GM12878 (cell line): ENCODE measurements around the gene PARP1. TPM values are rescaled to one million over a fixed set of nuclear protein-coding genes. Genes with fewer than 3 reads are reported as not detected.

Source experiments
- ATAC-seq: fragments of 200-7000 bp; cut with Tn5 transposase; 3 replicates; pipeline ENCODE4 v1.9.1; 2020; ENCODE audit warnings: mild to moderate bottlenecking, moderate library complexity
- BruUV-seq: library from RNA; stranded (reverse); fragments of 400-500 nt; replicated peaks from 2 replicates; lab custom pipeline; 2021; lab: Mats Ljungman, UMichigan
- CTCF ChIA-PET: fragments of 300-600 bp; sonication (Branson Sonifier 250); formaldehyde crosslinking; extraction: SDS; loops from one replicate; lab custom pipeline; 2021; ENCODE audit warnings: inconsistent platforms; lab: Yijun Ruan, JAX
- POLR2A ChIA-PET: fragments of 350-600 bp; formaldehyde crosslinking; extraction: SDS; loops from one replicate; lab custom pipeline; 2021; ENCODE audit warnings: inconsistent platforms; lab: Charles Lee
- RAD21 ChIA-PET: fragments of 300-600 bp; sonication (Branson Sonifier 250); formaldehyde crosslinking; loops from one replicate; lab custom pipeline; 2023; ENCODE audit warnings: antibody characterized with exemption; ENCODE audit not compliant: unreplicated experiment; lab: Charles Lee
- SMC1A ChIA-PET: fragments of 300-600 bp; sonication (Branson Sonifier 250); formaldehyde crosslinking; loops from one replicate; lab custom pipeline; 2023; ENCODE audit not compliant: unreplicated experiment, uncharacterized antibody; lab: Charles Lee
- DNase-seq: peaks from one replicate; pipeline ENCODE4 v3.0.0-alpha.2; 2011; ENCODE audit warnings: low read depth, low spot score
- FAIRE-seq: peaks from 3 replicates; lab custom pipeline; 2011; peaks lifted over from hg19 to GRCh38; lab: Jason Lieb, UNC
- H2AFZ ChIP-seq: 2 replicates; pipeline ENCODE4 v1.6.0; 2011; ENCODE audit warnings: low read depth, low read length, control low read depth; ENCODE audit not compliant: control insufficient read depth
- H3K27ac ChIP-seq: 2 replicates; pipeline ENCODE4 v1.5.1; 2011; ENCODE audit warnings: control low read depth; ENCODE audit not compliant: control insufficient read depth, insufficient read depth
- H3K27me3 ChIP-seq, 2 experiments: replicated peaks in 1 of 2; 2 replicates each; pipeline versions ENCODE4 v1.6.0 to v1.6.1; 2011; ENCODE audit warnings: low read length in 1 of 2; ENCODE audit not compliant: control insufficient read depth in 2 of 2, insufficient read depth in 2 of 2
- H3K36me3 ChIP-seq, 2 experiments: 2 replicates each; pipeline ENCODE4 v1.5.1; 2011; ENCODE audit warnings: low read length in 1 of 2; ENCODE audit not compliant: control insufficient read depth in 2 of 2, insufficient read depth in 2 of 2
- H3K4me1 ChIP-seq: 2 replicates; pipeline ENCODE4 v1.6.1; 2011; ENCODE audit warnings: mild to moderate bottlenecking, low read length, moderate library complexity, mixed read lengths; ENCODE audit not compliant: control insufficient read depth, insufficient read depth
- H3K4me2 ChIP-seq: 2 replicates; pipeline ENCODE4 v1.6.0; 2011; ENCODE audit warnings: control low read depth; ENCODE audit not compliant: control insufficient read depth, insufficient read depth
- H3K4me3 ChIP-seq: fragments of 200-600 bp; sonication (generic); 2 replicates; pipeline ENCODE4 v1.5.1; 2016
- H3K79me2 ChIP-seq: 2 replicates; pipeline ENCODE4 v1.6.0; 2011; ENCODE audit warnings: low read length; ENCODE audit not compliant: control insufficient read depth, insufficient read depth
- H3K9ac ChIP-seq: 2 replicates; pipeline ENCODE4 v1.8.0; 2011; ENCODE audit warnings: low read length, control low read depth, mixed read lengths; ENCODE audit not compliant: control insufficient read depth, insufficient read depth
- H3K9me3 ChIP-seq: replicated peaks from 3 replicates; pipeline ENCODE4 v1.5.1; 2011; ENCODE audit warnings: mild to moderate bottlenecking, low read length; ENCODE audit not compliant: control insufficient read depth, insufficient read depth
- H4K20me1 ChIP-seq: 2 replicates; pipeline ENCODE4 v1.6.0; 2011; ENCODE audit not compliant: control insufficient read depth, insufficient read depth
- CEBPB ChIP-seq, 2 experiments: fragments of 150-350 bp in 1 of 2; IDR thresholded peaks; 2 replicates each; pipeline ENCODE4 v1.6.1; 2012 to 2014; ENCODE audit warnings: low read depth in 2 of 2, low read length in 2 of 2, borderline replicate concordance in 1 of 2, inconsistent platforms in 1 of 2
- CHD4 ChIP-seq: fragments of 200-600 bp; sonication (generic); IDR thresholded peaks from 2 replicates; pipeline ENCODE4 v1.6.1; 2016; ENCODE audit warnings: mild to moderate bottlenecking
- CTCF ChIP-seq, 3 experiments: IDR thresholded peaks in 2 of 3; conservative IDR thresholded peaks in 1 of 3; 2 replicates each; pipeline ENCODE4 v1.5.1; 2011; ENCODE audit warnings: low read depth in 3 of 3, low read length in 3 of 3, mild to moderate bottlenecking in 3 of 3, control low read depth in 2 of 3, moderate library complexity in 2 of 3, inconsistent platforms in 1 of 3, mixed read lengths in 1 of 3; ENCODE audit not compliant: control insufficient read depth in 2 of 3, insufficient read depth in 1 of 3; ENCODE audit errors: extremely low read depth in 1 of 3
- EGR1 ChIP-seq, 2 experiments: IDR thresholded peaks; 1 replicate in 1 of 2; 2 replicates in 1 of 2; pipeline ENCODE4 v1.6.1; 2011 to 2012; ENCODE audit warnings: low read depth in 2 of 2, low read length in 2 of 2, borderline replicate concordance in 1 of 2, mild to moderate bottlenecking in 1 of 2, moderate library complexity in 1 of 2
- ELK1 ChIP-seq: IDR thresholded peaks from 2 replicates; pipeline ENCODE4 v1.6.1; 2012; ENCODE audit warnings: low read depth, low read length, improper control_type of control experiment
- GATAD2B ChIP-seq: fragments of 450-650 bp; conservative IDR thresholded peaks from 2 replicates; pipeline ENCODE4 v1.6.1; 2017; ENCODE audit warnings: low read depth, mild to moderate bottlenecking, moderate library complexity
- IKZF2 ChIP-seq, 2 experiments: fragments of 450-650 bp; IDR thresholded peaks; 2 replicates each; pipeline ENCODE4 v1.6.1; 2017; ENCODE audit warnings: mild to moderate bottlenecking in 2 of 2, moderate library complexity in 2 of 2
- KAT2A ChIP-seq: conservative IDR thresholded peaks from 2 replicates; pipeline ENCODE4 v1.6.1; 2011; ENCODE audit warnings: low read depth, low read length; ENCODE audit not compliant: control insufficient read depth
- KDM1A ChIP-seq: fragments of 200-600 bp; sonication (generic); IDR thresholded peaks from 2 replicates; pipeline ENCODE4 v1.6.1; 2016; ENCODE audit warnings: borderline replicate concordance
- NBN ChIP-seq: fragments of 450-650 bp; IDR thresholded peaks from 2 replicates; pipeline ENCODE4 v1.6.1; 2016
- NFXL1 ChIP-seq: fragments of 450-650 bp; IDR thresholded peaks from 2 replicates; pipeline ENCODE4 v1.6.1; 2017; ENCODE audit warnings: antibody characterized with exemption, mild to moderate bottlenecking, borderline replicate concordance
- POLR2AphosphoS2 ChIP-seq: IDR thresholded peaks from 2 replicates; pipeline ENCODE4 v1.6.1; 2011; ENCODE audit warnings: low read depth, mild to moderate bottlenecking, low read length, improper control_type of control experiment, moderate library complexity
- RELB ChIP-seq: fragments of 450-650 bp; IDR thresholded peaks from 2 replicates; pipeline ENCODE4 v1.6.1; 2017; ENCODE audit warnings: low read depth, mild to moderate bottlenecking, moderate library complexity
- SIX5 ChIP-seq: IDR thresholded peaks from 2 replicates; pipeline ENCODE4 v1.6.1; 2011; ENCODE audit warnings: mild to moderate bottlenecking, low read depth, low read length, moderate library complexity; ENCODE audit not compliant: severe bottlenecking
- SP1 ChIP-seq: IDR thresholded peaks from one replicate; pipeline ENCODE4 v1.6.1; 2011; ENCODE audit warnings: low read depth, low read length
- SUZ12 ChIP-seq: fragments of 200-600 bp; sonication (generic); IDR thresholded peaks from one replicate; pipeline ENCODE4 v1.6.1; 2018; ENCODE audit warnings: antibody characterized with exemption, mild to moderate bottlenecking; ENCODE audit not compliant: unreplicated experiment
- TCF7 ChIP-seq: IDR thresholded peaks from 2 replicates; pipeline ENCODE4 v1.6.1; 2014; ENCODE audit warnings: antibody characterized with exemption, borderline replicate concordance
- YBX1 ChIP-seq: fragments of 450-650 bp; IDR thresholded peaks from 2 replicates; pipeline ENCODE4 v1.6.1; 2016; ENCODE audit warnings: antibody characterized with exemption
- WGBS: methylation state at CpG from one replicate; pipeline ENCODE4 v1.1.6; 2016; ENCODE audit warnings: low lambda C conversion rate; ENCODE audit not compliant: insufficient replicate concordance, insufficient coverage; ENCODE audit errors: missing lambda C conversion rate; 5-methylcytosine and 5-hydroxymethylcytosine counted together
- in situ Hi-C: fragments of 300-500 bp; cut with MboI; formaldehyde crosslinking; loops from 9 replicates; pipeline ENCODE4 v1.14.3; 2018; ENCODE audit warnings: mixed read lengths
- intact Hi-C: fragments of 100-400 bp; cut with micrococcal nuclease; formaldehyde crosslinking; loops from one replicate; pipeline ENCODE4 v1.14.2; 2022; ENCODE audit not compliant: unreplicated experiment
- polyA plus RNA-seq, 11 experiments: library from polyadenylated mRNA; depleted of rRNA in 4 of 11; unstranded in 6 of 11; stranded (reverse) in 5 of 11; fragments of >200 nt; fragmentation: Nextera tagmentation in 4 of 11; fragmentation: Illumina TruSeq in 1 of 11; extraction: Ambion mirVana in 4 of 11; extraction: Trizol in 1 of 11; gene quantifications; 1 replicate in 1 of 11; 2 replicates in 10 of 11; pipeline versions ENCODE4 v1.2.1 to v1.2.3, GENCODE V29; 2011 to 2016; ENCODE audit warnings: inconsistent platforms in 2 of 11, missing spikeins in 2 of 11, low read depth in 1 of 11
- total RNA-seq, 4 experiments: library from RNA; depleted of rRNA in 3 of 4; stranded (reverse); fragments of >200 nt in 3 of 4; fragmentation: Illumina TruSeq in 1 of 4; extraction: Trizol in 1 of 4; gene quantifications; 2 replicates each; pipeline versions ENCODE4 v1.2.1 to v1.2.3, GENCODE V29; 2013 to 2021

Gene PARP1
- total and polyA plus RNA-seq, 10 of the 15 experiments (the other 5 are each of a cell fraction or from before 2014, with no cell fraction given), result 113 to 287 (median 265) TPM

GRCh38 chr1:226422478-226422877 lies 14.6 kb upstream of the PARP1 start:
- Histone ChIP-seq H3K4me1 (peaks cover 16% of the 10 kb centered on the region), H3K4me2 (no peak overlapping the region), H3K9me3 (no peaks in the 10 kb centered on the region; the same call in 2 of the 3 replicates), H4K20me1 (no peaks in the 10 kb centered on the region), H3K27me3 (no peaks in the 10 kb centered on the region), H3K4me3 (no peak overlapping the region), H3K79me2 (no peaks in the 10 kb centered on the region), H2AFZ (no peak overlapping the region), H3K9ac (no peak overlapping the region), H3K36me3 (no peaks in the 10 kb centered on the region), H3K27ac (no peak overlapping the region)
- in situ Hi-C loops, result no loop called here
- ChIA-PET POLR2A (no interaction called here), SMC1A (interaction anchor here (0.9 to 1.9 kb wide), 4 partner anchors 11 to 68 kb away, joined by 4 to 7 read pairs (median 4); no protein-coding TSS in a partner anchor), RAD21 (interaction anchor here (0.9 to 1.3 kb wide), 2 partner anchors 22 to 221 kb away, joined by 3 to 5 read pairs; no protein-coding TSS in a partner anchor), CTCF (interaction anchor here (0.7 to 1.7 kb wide), 4 partner anchors 22 to 297 kb away, joined by 3 to 5 read pairs (median 4); no protein-coding TSS in a partner anchor)
- no TSS peak for BruUV-seq
- no peak for TF ChIP-seq EGR1 (IDR thresholded peaks at IDR 0.05; ENCODE audit: borderline replicate concordance in 1 of 2, low read depth in 2 of 2, low read length in 2 of 2)
- TF ChIP-seq SUZ12, result no peak
- TF ChIP-seq CEBPB (IDR thresholded peaks at IDR 0.05; ENCODE audit: borderline replicate concordance in 1 of 2, low read depth in 2 of 2, low read length in 2 of 2), result no peak
- no peak for TF ChIP-seq IKZF2 (IDR thresholded peaks at IDR 0.05)
- no peak for TF ChIP-seq CHD4
- TF ChIP-seq KDM1A, result no peak
- TF ChIP-seq TCF7, result no peak
- TF ChIP-seq POLR2AphosphoS2, result no peak
- no peak for TF ChIP-seq SIX5
- TF ChIP-seq SP1, result no peak
- no peak for TF ChIP-seq KAT2A
- no peak for TF ChIP-seq YBX1
- no peak for TF ChIP-seq NFXL1
- no peak for TF ChIP-seq ELK1
- TF ChIP-seq GATAD2B, result no peak
- no peak for TF ChIP-seq NBN
- no peak for TF ChIP-seq CTCF (IDR thresholded peaks at IDR 0.05 in 2 of 3, conservative IDR thresholded peaks at IDR 0.05 in 1 of 3; ENCODE audit: control insufficient read depth in 2 of 3, extremely low read depth in 1 of 3, insufficient read depth in 1 of 3, low read depth in 3 of 3, low read length in 3 of 3)
- no peak for TF ChIP-seq RELB
- WGBS, result 94% methylated on average over 6 of the region's 6 CpGs
- intact Hi-C loops, result no loop called here
- no peak for DNase-seq
- FAIRE-seq, result no peak
- no peak for ATAC-seq
